NT2/D1 (cell line): ENCODE results near the gene SLC1A2.

Experiments used
- DNase-seq: peaks from one replicate; pipeline ENCODE4 v3.0.0-alpha.2; 2011; ENCODE audit warnings: low read depth, low spot score
- H3K27me3 ChIP-seq: 2 replicates; pipeline ENCODE4 v1.6.0; 2011; ENCODE audit warnings: mild to moderate bottlenecking; ENCODE audit not compliant: insufficient read length, insufficient read depth
- H3K36me3 ChIP-seq: 2 replicates; pipeline ENCODE4 v1.6.1; 2011; ENCODE audit warnings: mild to moderate bottlenecking, low read length, mixed read lengths; ENCODE audit not compliant: insufficient read depth, insufficient read length
- H3K4me1 ChIP-seq: 2 replicates; pipeline ENCODE4 v1.5.1; 2011; ENCODE audit not compliant: insufficient read depth, insufficient read length
- H3K4me3 ChIP-seq: 2 replicates; pipeline ENCODE4 v1.5.1; 2011; ENCODE audit warnings: low read depth; ENCODE audit not compliant: insufficient read length
- H3K9ac ChIP-seq: 2 replicates; pipeline ENCODE4 v1.6.0; 2011; ENCODE audit warnings: low read depth; ENCODE audit not compliant: insufficient read length
- H3K9me3 ChIP-seq: 2 replicates; pipeline ENCODE4 v1.5.1; 2011; ENCODE audit warnings: mild to moderate bottlenecking, low read length; ENCODE audit not compliant: insufficient read depth
- SUZ12 ChIP-seq: IDR thresholded peaks from 2 replicates; pipeline ENCODE4 v1.6.1; 2011; ENCODE audit not compliant: insufficient read length, insufficient read depth; ENCODE audit errors: extremely low read depth
- YY1 ChIP-seq: IDR thresholded peaks from 2 replicates; pipeline ENCODE4 v1.6.1; 2011; ENCODE audit not compliant: insufficient read length, insufficient read depth
- ZNF274 ChIP-seq: IDR thresholded peaks from 2 replicates; pipeline ENCODE4 v1.6.1; 2011; ENCODE audit warnings: mild to moderate bottlenecking, low read depth, low read length

Gene SLC1A2

DNA sequence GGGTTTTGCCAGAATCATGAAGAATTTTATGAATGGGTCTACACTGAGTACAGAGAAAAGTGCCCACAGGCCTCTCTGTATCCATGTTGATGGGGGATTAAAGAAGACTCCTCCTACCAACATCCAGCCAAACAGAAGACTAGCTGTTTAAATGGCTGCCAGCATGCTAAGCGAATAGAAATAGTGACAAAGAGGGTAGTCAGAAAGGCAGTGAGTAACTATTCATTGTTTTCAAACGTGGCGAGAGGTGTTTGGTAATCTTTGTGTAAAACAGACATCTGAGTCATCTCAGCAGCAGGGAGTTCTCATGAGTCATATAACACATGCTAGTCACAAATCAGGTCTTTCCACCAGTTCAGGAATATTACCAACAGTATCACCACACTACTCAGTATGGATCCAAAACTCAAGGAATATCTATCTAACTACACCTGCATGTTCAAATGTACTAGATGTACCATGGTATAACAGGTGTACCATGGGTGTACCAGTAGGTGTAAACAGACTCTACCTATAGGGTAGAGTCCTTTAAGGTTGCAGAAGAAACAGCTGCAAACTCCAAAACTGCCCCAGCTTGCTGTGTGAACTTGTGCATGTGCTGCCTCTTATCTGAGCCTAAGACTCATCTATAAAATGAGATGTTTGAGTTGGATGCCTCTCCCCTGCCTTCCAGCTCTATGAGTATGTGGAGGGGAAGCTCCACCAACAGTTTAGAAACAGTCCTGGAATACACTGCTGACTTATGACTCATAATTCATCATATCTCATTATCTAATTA is 82.0 kb downstream of the SLC1A2 start:
- Histone ChIP-seq H3K36me3 (no peaks in the 10 kb centered on the region), H3K27me3 (no peaks in the 10 kb centered on the region), H3K9ac (no peak overlapping the region), H3K4me3 (no peak overlapping the region), H3K9me3 (no peaks in the 10 kb centered on the region), H3K4me1 (no peaks in the 10 kb centered on the region)
- TF ChIP-seq ZNF274: no peak
- TF ChIP-seq YY1: no peak
- no peak for TF ChIP-seq SUZ12
- DNase-seq: no peak

DNA sequence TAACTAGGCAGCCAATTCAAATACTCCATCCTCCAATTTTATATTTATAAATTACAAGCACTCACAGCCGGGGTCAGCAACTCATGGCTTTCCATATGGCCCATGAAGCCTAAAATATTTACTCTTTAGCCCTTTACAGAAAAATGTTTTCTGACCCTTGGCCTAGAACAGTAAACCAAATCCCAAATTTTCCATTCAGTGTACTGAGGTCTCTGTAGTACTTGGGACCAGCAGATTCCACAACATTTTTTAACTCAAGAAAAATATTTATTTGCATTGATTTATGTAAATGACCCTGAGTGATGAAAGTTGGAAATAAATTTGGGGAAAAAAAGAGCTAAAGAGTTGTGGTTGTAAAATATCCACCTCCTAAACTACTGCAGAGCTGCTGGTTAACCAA is 82.6 kb downstream of the SLC1A2 start:
- Histone ChIP-seq H3K9ac (no peak overlapping the region), H3K9me3 (no peaks in the 10 kb centered on the region), H3K36me3 (no peaks in the 10 kb centered on the region), H3K4me1 (no peaks in the 10 kb centered on the region), H3K27me3 (no peaks in the 10 kb centered on the region), H3K4me3 (no peak overlapping the region)
- no peak for DNase-seq
- no peak for TF ChIP-seq ZNF274
- TF ChIP-seq SUZ12: no peak
- no peak for TF ChIP-seq YY1

DNA sequence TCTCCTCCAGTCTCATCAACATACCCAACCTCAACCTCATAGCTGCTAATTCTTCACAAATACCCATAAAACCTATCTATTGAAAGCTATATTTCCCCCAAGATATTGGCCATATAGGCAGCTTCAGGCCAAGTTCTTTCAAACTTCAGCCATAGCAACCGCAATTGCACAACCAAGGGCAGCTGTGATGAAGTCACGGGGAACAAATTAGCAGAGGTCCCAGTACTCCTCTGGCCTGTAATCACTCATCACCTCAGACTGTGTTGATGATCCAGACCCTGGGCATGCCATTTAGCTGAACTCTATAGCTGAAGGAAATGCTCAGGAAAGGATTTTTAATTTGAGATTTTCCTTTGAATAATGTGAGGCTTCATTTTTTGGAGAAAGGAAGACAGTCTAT is 84.1 kb downstream of the SLC1A2 start:
- H3K9ac ChIP-seq: no peak overlapping the region
- H3K9me3 ChIP-seq: no peaks in the 10 kb centered on the region; the same call in 1 of the 2 replicates
- H3K27me3 ChIP-seq: no peaks in the 10 kb centered on the region
- TF ChIP-seq YY1 (no peak), ZNF274 (no peak), SUZ12 (no peak)
- no peak overlapping the region for H3K4me3 ChIP-seq
- H3K4me1 ChIP-seq: no peaks in the 10 kb centered on the region
- no peak for DNase-seq
- H3K36me3 ChIP-seq: no peaks in the 10 kb centered on the region

DNA sequence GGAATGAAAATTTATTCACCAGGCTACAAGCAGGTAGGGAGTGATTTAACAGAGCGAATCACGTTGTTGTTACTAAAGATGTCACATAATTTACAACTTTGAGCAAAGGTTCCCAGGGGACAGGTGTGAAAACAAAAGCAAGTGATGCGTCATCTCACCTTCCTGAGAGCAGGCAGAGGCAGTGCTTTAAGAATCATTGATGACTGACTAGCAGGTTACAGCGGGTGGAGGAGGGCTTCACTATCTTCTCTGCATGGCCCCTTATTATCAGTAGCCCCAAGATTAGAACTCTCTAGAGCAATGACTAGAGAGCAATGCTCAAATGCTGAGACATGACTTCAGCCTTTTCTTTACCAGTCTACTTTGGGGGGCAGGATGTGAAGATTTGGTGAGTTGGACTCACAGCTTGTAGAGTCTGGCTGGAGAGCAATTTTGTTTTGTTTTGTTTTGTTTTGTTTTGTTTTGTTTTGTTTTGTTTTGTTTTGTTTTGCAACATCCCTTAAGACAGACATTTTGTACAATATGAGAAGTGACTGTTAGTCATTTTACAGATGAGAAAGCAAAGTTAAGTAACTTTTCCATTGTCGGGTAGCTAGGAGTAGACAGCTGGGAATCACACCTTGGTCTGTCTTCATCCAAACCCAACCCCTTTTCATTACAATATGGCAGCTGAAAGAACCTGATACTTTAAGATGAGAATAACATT is 84.8 kb downstream of the SLC1A2 start:
- no peaks in the 10 kb centered on the region for H3K27me3 ChIP-seq
- H3K9ac ChIP-seq: no peak overlapping the region
- no peak overlapping the region for H3K4me3 ChIP-seq
- H3K36me3 ChIP-seq: no peaks in the 10 kb centered on the region
- no peaks in the 10 kb centered on the region; the same call in 1 of the 2 replicates for H3K9me3 ChIP-seq
- TF ChIP-seq ZNF274: no peak
- no peaks in the 10 kb centered on the region for H3K4me1 ChIP-seq
- no peak for DNase-seq

DNA sequence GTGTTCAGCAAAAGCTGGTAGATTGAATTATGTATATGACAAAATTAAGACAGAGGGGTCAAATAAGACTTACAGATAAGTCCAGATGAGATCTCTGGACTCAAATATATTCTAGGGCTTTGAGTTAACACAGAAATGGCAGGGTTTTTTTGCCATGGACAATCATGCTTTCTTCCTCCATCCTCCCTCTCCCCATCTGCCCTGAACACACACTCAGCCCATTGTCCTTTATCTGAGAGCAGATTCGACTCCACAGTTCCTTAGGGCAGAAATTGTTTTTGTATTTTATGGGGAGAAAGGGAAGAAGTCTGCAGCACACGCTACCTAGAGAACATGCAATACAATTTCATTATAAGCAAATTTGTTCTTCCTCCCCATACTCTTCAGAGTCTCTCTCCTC is 86.8 kb downstream of the SLC1A2 start:
- Histone ChIP-seq H3K27me3 (no peaks in the 10 kb centered on the region), H3K9ac (no peak overlapping the region), H3K4me1 (no peaks in the 10 kb centered on the region), H3K9me3 (no peaks in the 10 kb centered on the region; the same call in 1 of the 2 replicates), H3K4me3 (no peak overlapping the region), H3K36me3 (no peaks in the 10 kb centered on the region)
- no peak for DNase-seq
- no peak for TF ChIP-seq SUZ12

DNA sequence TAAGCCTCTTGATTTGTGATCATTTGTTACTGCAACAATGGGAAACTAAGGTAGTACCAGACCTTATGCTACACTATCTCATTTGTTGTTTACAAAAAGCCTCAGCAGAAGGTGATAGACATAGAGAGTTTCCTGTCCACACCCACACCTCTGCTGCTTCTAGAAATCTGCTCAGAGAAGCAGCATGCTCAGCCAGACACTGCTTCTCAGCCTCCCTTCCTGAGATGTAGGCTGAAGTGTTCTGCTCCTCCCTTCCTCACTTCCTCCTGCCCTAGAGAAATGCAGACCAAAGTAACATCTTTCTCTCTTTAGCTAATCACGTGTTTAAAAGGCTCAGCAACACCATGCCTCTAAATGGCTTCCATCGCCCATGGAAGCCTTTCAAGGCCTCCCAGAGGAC is 88.4 kb downstream of the SLC1A2 start:
- H3K36me3 ChIP-seq: no peaks in the 10 kb centered on the region
- H3K9me3 ChIP-seq: no peaks in the 10 kb centered on the region; the same call in 1 of the 2 replicates
- no peak for TF ChIP-seq ZNF274
- no peak for TF ChIP-seq SUZ12
- no peak for TF ChIP-seq YY1
- DNase-seq: no peak
- no peak overlapping the region for H3K4me3 ChIP-seq
- H3K9ac ChIP-seq: no peak overlapping the region
- H3K27me3 ChIP-seq: no peaks in the 10 kb centered on the region
- H3K4me1 ChIP-seq: no peaks in the 10 kb centered on the region

DNA sequence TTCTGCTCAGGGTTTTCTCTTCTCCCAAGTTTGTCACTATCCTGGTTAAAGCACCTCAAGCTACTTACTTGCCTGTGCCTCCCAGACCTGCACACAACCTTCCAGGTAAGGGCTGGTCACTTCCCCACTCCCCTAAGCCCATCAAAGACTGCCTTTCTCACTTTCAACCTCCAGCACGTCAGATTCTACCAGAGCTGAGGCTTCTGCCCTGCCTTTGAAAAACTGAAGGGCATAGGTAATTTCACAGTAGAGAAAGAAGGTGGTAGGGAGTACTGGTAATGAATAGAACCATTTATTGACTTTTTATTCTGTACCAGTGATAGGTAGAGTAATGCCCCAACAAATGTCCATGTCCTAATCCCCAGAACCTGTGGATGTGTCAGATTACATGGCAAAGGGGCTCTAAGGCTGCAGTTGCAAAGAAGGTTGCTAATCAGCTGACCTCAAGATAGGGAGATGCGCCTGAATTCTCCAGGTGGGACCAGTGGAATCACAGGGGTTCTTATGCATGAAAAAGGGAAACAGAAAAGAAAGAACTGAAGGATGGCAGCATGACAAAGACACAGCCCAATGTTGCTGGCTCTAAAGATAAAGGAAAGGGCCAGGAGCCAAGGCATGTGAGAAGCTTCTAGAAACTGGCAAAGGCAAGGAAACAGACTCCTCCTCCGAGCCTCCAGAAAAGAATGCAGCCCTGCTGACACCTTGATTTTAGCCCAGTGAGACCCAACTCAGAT is 89.0 kb downstream of the SLC1A2 start:
- TF ChIP-seq ZNF274: no peak
- no peak for TF ChIP-seq SUZ12
- no peak for TF ChIP-seq YY1
- Histone ChIP-seq H3K4me1 (no peaks in the 10 kb centered on the region), H3K36me3 (no peaks in the 10 kb centered on the region), H3K9ac (no peak overlapping the region), H3K4me3 (no peak overlapping the region), H3K27me3 (no peaks in the 10 kb centered on the region), H3K9me3 (no peaks in the 10 kb centered on the region; the same call in 1 of the 2 replicates)
- DNase-seq: no peak
